BLaER1 treated with 17β-estradiol and CSF1 and Interleukin-3, amounts not matched to agents 10 nM and 100 nM (cell line): Measurements from ENCODE around the gene PREB.

ENCODE experiments used
- H3K27ac ChIP-seq, 11 experiments: shearing (Covaris generic); formaldehyde crosslinking; 2 replicates each; pipeline ENCODE4 v1.8.1; 2022
- H3K27me3 ChIP-seq, 11 experiments: shearing (Covaris generic); formaldehyde crosslinking; 2 replicates each; pipeline ENCODE4 v1.8.1; 2022
- H3K36me3 ChIP-seq, 11 experiments: shearing (Covaris generic); formaldehyde crosslinking; 2 replicates each; pipeline ENCODE4 v1.8.1; 2022
- H3K4me1 ChIP-seq, 10 experiments: shearing (Covaris generic); formaldehyde crosslinking; 2 replicates each; pipeline ENCODE4 v1.8.1; 2022
- H3K4me2 ChIP-seq, 11 experiments: shearing (Covaris generic); formaldehyde crosslinking; 2 replicates each; pipeline ENCODE4 v1.8.1; 2022
- H3K4me3 ChIP-seq, 10 experiments: shearing (Covaris generic); formaldehyde crosslinking; 2 replicates each; pipeline ENCODE4 v1.8.1; 2022
- H3K9ac ChIP-seq, 11 experiments: shearing (Covaris generic); formaldehyde crosslinking; 2 replicates each; pipeline ENCODE4 v1.8.1; 2022
- H3K9me3 ChIP-seq, 11 experiments: shearing (Covaris generic); formaldehyde crosslinking; replicated peaks in 1 of 11; 2 replicates each; pipeline ENCODE4 v1.8.1; 2022
- H4K20me1 ChIP-seq, 11 experiments: shearing (Covaris generic); formaldehyde crosslinking; 2 replicates each; pipeline ENCODE4 v1.8.1; 2022
- Cebpa-rat ChIP-seq, 11 experiments: shearing (Covaris generic); IDR thresholded peaks; 2 replicates each; pipeline ENCODE4 v1.8.1; 2022

PREB gene

DNA sequence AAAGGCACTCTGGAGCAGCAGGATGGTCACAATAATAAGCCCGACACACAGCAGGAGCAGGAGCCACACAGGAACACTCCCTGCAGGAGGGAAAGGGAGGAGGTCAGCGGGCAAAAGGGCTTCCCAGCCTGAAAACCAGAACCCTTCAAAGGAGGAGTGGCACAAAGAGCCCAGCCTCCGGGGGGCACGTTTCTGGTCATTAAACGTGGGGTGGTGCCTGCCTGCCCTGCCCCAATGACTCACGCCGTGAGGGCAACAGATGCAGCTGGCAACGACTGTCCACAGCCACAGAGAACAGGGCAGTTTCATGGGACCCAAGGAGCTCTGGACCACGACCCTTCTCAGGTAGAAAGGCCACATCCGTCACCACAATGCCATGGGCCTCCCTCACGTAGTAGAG, 3.0 kb downstream of the PREB start:
- Histone ChIP-seq H3K36me3 (peaks cover 38 to 54% (median 44%) of the 10 kb centered on the region in 11 experiments), H3K9me3 (no peaks in the 10 kb centered on the region), H3K4me1 (peaks cover 22 to 32% (median 26%) of the 10 kb centered on the region in 10 experiments), H3K4me3 (no peak overlapping the region), H3K27ac (no peak overlapping the region), H4K20me1 (peaks cover 23 to 61% (median 47%) of the 10 kb centered on the region in 11 experiments; a peak in 21 of 22 replicates), H3K27me3 (no peaks in the 10 kb centered on the region), H3K4me2 (no peak overlapping the region), H3K9ac (no peak overlapping the region)
- TF ChIP-seq Cebpa-rat (IDR thresholded peaks at IDR 0.05) = no peak

DNA sequence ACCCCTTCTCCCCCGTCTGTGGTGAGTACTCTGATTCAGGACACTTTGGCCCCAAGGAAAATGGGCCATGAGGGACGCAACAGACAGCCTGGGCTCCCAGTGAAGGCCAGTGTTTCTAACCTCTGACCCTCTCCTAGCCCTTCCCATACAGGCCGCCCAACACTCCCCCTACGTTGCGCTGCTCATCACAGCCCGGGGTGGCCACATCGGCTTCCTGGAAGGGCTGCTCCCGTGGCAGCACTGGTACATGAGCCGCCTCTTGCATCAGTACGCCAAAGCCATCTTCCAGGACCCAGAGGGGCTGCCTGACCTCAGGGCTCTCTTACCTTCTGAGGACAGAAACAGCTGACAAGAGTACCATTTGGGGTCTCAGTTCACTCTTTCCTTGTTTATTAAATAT, 4.0 kb downstream of the PREB start:
- TF ChIP-seq Cebpa-rat (IDR thresholded peaks at IDR 0.05) = no peak
- no peak overlapping the region for H3K4me3 ChIP-seq
- H3K9ac ChIP-seq = no peak overlapping the region
- H3K27ac ChIP-seq = no peak overlapping the region
- H3K36me3 ChIP-seq = peaks cover 38 to 54% (median 44%) of the 10 kb centered on the region in 11 experiments
- H3K27me3 ChIP-seq = no peaks in the 10 kb centered on the region
- peaks cover 23 to 61% (median 47%) of the 10 kb centered on the region in 11 experiments; a peak in 21 of 22 replicates for H4K20me1 ChIP-seq
- no peaks in the 10 kb centered on the region for H3K9me3 ChIP-seq
- peaks cover 18 to 27% (median 22%) of the 10 kb centered on the region in 10 experiments for H3K4me1 ChIP-seq
- no peak overlapping the region for H3K4me2 ChIP-seq

GRCh38 chr2:27128668-27129571, 5.5 kb downstream of the PREB start:
- H3K9me3 ChIP-seq = no peaks in the 10 kb centered on the region
- H3K4me3 ChIP-seq = no peak overlapping the region
- H3K4me1 ChIP-seq = peaks cover 10 to 19% (median 14%) of the 10 kb centered on the region in 10 experiments
- no peak for TF ChIP-seq Cebpa-rat (IDR thresholded peaks at IDR 0.05)
- H3K9ac ChIP-seq = no peak overlapping the region
- H4K20me1 ChIP-seq = peaks cover 20 to 61% (median 46%) of the 10 kb centered on the region in 11 experiments; a peak in 21 of 22 replicates
- peaks cover 38 to 54% (median 44%) of the 10 kb centered on the region in 11 experiments for H3K36me3 ChIP-seq
- H3K4me2 ChIP-seq = no peak overlapping the region
- H3K27me3 ChIP-seq = peaks cover 4 to 10% (median 7%) of the 10 kb centered on the region in 11 experiments; a peak in 21 of 22 replicates
- H3K27ac ChIP-seq = no peak overlapping the region

GRCh38 chr2:27127883-27128667, 6.4 kb downstream of the PREB start:
- peaks cover 3 to 12% (median 8%) of the 10 kb centered on the region in 10 experiments for H3K4me1 ChIP-seq
- no peak overlapping the region for H3K4me3 ChIP-seq
- TF ChIP-seq Cebpa-rat (IDR thresholded peaks at IDR 0.05) = no peak
- H3K4me2 ChIP-seq = no peak overlapping the region
- H3K9me3 ChIP-seq = no peaks in the 10 kb centered on the region
- H3K27me3 ChIP-seq = peaks cover 12 to 18% (median 15%) of the 10 kb centered on the region in 11 experiments
- no peak overlapping the region for H3K9ac ChIP-seq
- peaks cover 37 to 50% (median 43%) of the 10 kb centered on the region in 11 experiments for H3K36me3 ChIP-seq
- H3K27ac ChIP-seq = no peak overlapping the region
- H4K20me1 ChIP-seq = peaks cover 12 to 53% (median 40%) of the 10 kb centered on the region in 11 experiments; a peak in 21 of 22 replicates

DNA sequence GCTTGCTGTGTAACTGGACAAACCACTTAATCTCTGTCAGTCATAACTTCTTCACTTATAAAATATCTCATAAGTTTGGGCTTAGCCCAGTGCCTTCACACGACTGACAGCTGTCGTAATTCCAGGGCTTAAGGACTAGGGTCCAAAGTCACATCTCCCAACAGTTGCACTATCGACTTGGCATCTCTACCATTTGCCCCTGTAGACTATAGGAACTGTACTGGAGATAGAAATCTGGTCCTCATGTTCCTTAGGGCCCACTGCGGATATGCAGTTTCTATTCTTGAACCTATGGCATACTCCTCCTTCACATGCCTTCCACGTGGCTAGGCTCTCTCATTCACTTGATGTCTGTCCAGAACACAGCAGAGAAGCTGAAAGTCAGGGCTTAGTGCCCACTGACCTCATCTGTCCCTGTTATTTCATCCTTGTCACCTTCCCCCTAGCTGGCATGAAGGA, 8.2 kb downstream of the PREB start:
- H3K27me3 ChIP-seq = peaks cover 19 to 36% (median 32%) of the 10 kb centered on the region in 11 experiments
- H3K9ac ChIP-seq = no peak overlapping the region
- peaks cover 0 to 35% (median 22%) of the 10 kb centered on the region in 11 experiments; a peak in 18 of 22 replicates for H4K20me1 ChIP-seq
- H3K36me3 ChIP-seq = peaks cover 19 to 32% (median 26%) of the 10 kb centered on the region in 11 experiments
- no peaks in the 10 kb centered on the region for H3K9me3 ChIP-seq
- H3K27ac ChIP-seq = no peak overlapping the region
- no peak for TF ChIP-seq Cebpa-rat (IDR thresholded peaks at IDR 0.05)
- H3K4me3 ChIP-seq = no peak overlapping the region
- H3K4me1 ChIP-seq = no peaks in the 10 kb centered on the region; a peak in 1 of 20 replicates
- H3K4me2 ChIP-seq = no peak overlapping the region

DNA sequence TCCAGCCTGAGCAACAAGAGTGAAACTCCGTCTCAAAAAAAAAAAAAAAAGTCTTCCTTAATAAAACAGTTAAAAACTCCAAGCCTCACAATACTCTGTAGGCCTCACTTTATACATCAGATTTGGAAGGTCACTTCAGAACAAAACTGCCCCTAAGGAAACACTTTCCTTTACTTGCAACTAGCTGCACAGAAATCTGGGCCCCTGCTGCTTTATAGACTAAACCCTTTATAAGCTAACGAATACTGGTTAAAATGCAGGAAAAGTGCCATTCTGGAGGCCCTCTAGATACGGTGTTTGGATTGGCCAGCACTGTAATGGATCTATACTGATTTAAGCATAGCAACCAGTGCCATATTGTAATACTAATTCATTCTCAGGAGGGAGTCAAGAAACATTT, 9.3 kb downstream of the PREB start:
- H3K4me3 ChIP-seq = no peak overlapping the region
- peaks cover 31 to 48% (median 44%) of the 10 kb centered on the region in 11 experiments for H3K27me3 ChIP-seq
- peaks cover 0 to 23% (median 11%) of the 10 kb centered on the region in 11 experiments; a peak in 10 of 22 replicates for H4K20me1 ChIP-seq
- H3K27ac ChIP-seq = no peak overlapping the region
- H3K9me3 ChIP-seq = no peaks in the 10 kb centered on the region
- no peak for TF ChIP-seq Cebpa-rat (IDR thresholded peaks at IDR 0.05)
- H3K4me2 ChIP-seq = no peak overlapping the region
- no peaks in the 10 kb centered on the region for H3K4me1 ChIP-seq
- no peak overlapping the region for H3K9ac ChIP-seq
- peaks cover 7 to 21% (median 14%) of the 10 kb centered on the region in 11 experiments for H3K36me3 ChIP-seq

DNA sequence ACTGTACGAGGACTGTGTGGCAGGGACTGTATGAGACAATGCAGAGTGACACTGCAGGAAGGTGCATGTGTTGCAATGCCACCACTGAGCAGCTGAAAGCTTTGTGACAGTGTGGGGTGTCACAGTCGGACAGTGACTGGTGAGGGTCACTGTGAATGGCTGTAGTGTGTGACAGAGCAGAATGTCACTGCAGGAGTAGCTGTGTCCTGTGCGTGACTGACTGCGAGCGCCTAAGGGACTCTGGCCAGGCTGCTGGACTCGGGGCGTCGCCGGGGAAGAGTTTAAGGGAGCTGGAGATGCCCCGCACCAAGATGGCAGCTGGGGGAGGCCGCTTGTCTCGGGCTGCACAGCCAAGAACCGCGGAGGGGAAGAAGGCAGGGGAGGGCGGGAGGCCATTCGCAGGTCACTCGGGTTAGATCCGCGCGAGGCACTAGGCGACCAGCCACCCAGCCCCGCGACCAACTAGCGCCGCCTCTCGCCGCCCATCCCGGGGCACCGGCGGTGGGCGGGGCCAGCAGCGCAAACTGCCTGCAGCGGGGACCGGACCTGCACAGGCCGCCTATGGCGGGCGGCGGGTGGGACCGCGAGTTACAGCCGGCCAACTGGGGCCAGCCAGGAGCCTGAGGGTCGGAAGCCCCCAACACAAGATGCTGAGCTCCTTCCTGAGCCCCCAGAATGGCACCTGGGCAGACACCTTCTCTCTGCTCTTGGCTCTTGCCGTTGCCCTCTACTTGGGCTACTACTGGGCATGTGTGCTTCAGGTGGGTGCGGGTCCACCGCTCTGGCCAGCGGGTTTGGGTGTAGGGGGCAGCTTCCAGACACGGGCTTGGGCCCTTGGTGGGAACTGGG, 10.9 kb downstream of the PREB start, which contains the start of gene ABHD1:
Gene ABHD1 (plus strand): TSS at position 514 of the 849 bp plus-strand sequence. CDS start 134 bp downstream, at position 648.
- TF ChIP-seq Cebpa-rat (IDR thresholded peaks at IDR 0.05) = no peak
- H3K27ac ChIP-seq = no peak within 1 kb of the TSS
- H3K4me3 ChIP-seq = no peak within 1 kb of the TSS
- no peak within 1 kb of the TSS for H3K4me2 ChIP-seq
- H3K27me3 ChIP-seq = peaks cover 47 to 64% (median 60%) of the 10 kb centered on the region in 11 experiments
- no peaks in the 10 kb centered on the region for H3K9me3 ChIP-seq
- peaks cover 0 to 7% (median 0%) of the 10 kb centered on the region in 11 experiments; a peak in 2 of 22 replicates for H4K20me1 ChIP-seq
- H3K36me3 ChIP-seq = peaks cover 0 to 5% (median 0%) of the 10 kb centered on the region in 11 experiments; a peak in 2 of 22 replicates
- no peak within 1 kb of the TSS for H3K9ac ChIP-seq
- H3K4me1 ChIP-seq = peaks cover 0 to 8% (median under 1%) of the 10 kb centered on the region in 10 experiments; a peak in 5 of 20 replicates

DNA sequence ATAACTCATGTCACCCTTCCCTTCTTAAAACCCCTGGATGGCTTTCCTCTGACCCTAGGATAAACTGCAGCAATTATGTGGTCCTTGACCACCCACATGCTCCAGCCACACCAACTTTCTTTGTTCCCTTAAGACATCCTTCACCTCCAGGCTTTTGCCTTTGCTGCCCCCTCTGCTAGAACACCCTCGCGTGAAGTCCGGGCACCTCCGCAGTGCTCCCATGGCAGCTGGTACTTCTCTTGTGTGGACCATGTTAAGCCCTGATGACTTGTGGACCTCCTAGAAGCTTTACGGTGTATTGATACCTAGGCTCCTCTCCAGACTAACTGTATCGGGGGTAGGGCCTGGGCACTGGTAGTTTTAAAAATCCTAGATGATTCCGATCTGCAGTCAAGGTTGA, 11.6 kb downstream of the PREB start:
- H3K36me3 ChIP-seq = no peaks in the 10 kb centered on the region
- no peak overlapping the region for H3K9ac ChIP-seq
- peaks cover 54 to 71% (median 67%) of the 10 kb centered on the region in 11 experiments for H3K27me3 ChIP-seq

More for the DNA sequence above, 11.6 kb downstream of the PREB start:
- H3K4me2 ChIP-seq = no peak overlapping the region
- TF ChIP-seq Cebpa-rat (IDR thresholded peaks at IDR 0.05) = no peak
- no peak overlapping the region for H3K4me3 ChIP-seq
- 0 out of 22 replicates have a peak, but pooled peaks cover 0 to under 1% (median 0%) of the 10 kb centered on the region in 11 experiments for H4K20me1 ChIP-seq
- no peak overlapping the region for H3K27ac ChIP-seq
- peaks cover 0 to 11% (median 2%) of the 10 kb centered on the region in 10 experiments; a peak in 5 of 20 replicates for H3K4me1 ChIP-seq
- H3K9me3 ChIP-seq = no peaks in the 10 kb centered on the region
